ENCODE data around the gene PTPRN2. TPM values are rescaled to one million over a fixed set of nuclear protein-coding genes. Genes with fewer than 3 reads are reported as not detected.

The PTPRN2 gene
- total and polyA plus RNA-seq, 2 donors from 2014 or later = 4.8 to 6.2 TPM

- no peak for TF ChIP-seq CTCF (IDR thresholded peaks at IDR 0.05; ENCODE audit: borderline replicate concordance, extremely low read depth, insufficient read depth)
- H3K4me3 ChIP-seq (ENCODE audit: low read length in 3 of 3) = no peak overlapping the region
- no peak overlapping the region for H3K9ac ChIP-seq (ENCODE audit: low read length in 3 of 3)
- H3K27ac ChIP-seq (ENCODE audit: low read depth in 2 of 2, low read length in 2 of 2) = no peak overlapping the region
- no peaks in the 10 kb centered on the region for H3K27me3 ChIP-seq (ENCODE audit: control insufficient read depth, insufficient read depth, low read length)
- no peaks in the 10 kb centered on the region for H3K4me1 ChIP-seq (ENCODE audit: control insufficient read depth in 2 of 3, insufficient read depth in 2 of 3, low read depth in 1 of 3, low read length in 3 of 3)
- intact Hi-C loops (cut with DNase I) = no loop called here
- H3K9me3 ChIP-seq (ENCODE audit: control insufficient read depth in 2 of 3, insufficient read depth in 1 of 3, low read length in 3 of 3) = peaks cover 0 to 5% (median 2%) of the 10 kb centered on the region in 3 donors
- FAIRE-seq = no peak
- DNase-seq = no peak
- no peaks in the 10 kb centered on the region for H3K36me3 ChIP-seq (ENCODE audit: control insufficient read depth in 2 of 3, insufficient read depth in 3 of 3, low read length in 3 of 3)
Measured at GRCh38 chr7:157952841-157953645, 634.6 kb downstream of the PTPRN2 start.

- no peak overlapping the region for H3K4me3 ChIP-seq (ENCODE audit: low read length in 3 of 3)
- DNase-seq (no peak), FAIRE-seq (no peak)
- no peak overlapping the region for H3K9ac ChIP-seq (ENCODE audit: low read length in 3 of 3)
- no peak overlapping the region for H3K27ac ChIP-seq (ENCODE audit: low read depth in 2 of 2, low read length in 2 of 2)
- no peaks in the 10 kb centered on the region for H3K36me3 ChIP-seq (ENCODE audit: control insufficient read depth in 2 of 3, insufficient read depth in 3 of 3, low read length in 3 of 3)
- peaks cover 0 to 13% (median 3%) of the 10 kb centered on the region in 3 donors for H3K9me3 ChIP-seq (ENCODE audit: control insufficient read depth in 2 of 3, insufficient read depth in 1 of 3, low read length in 3 of 3)
- no peaks in the 10 kb centered on the region for H3K4me1 ChIP-seq (ENCODE audit: control insufficient read depth in 2 of 3, insufficient read depth in 2 of 3, low read depth in 1 of 3, low read length in 3 of 3)
- intact Hi-C loops (cut with DNase I) = no loop called here
- no peak for TF ChIP-seq CTCF (IDR thresholded peaks at IDR 0.05; ENCODE audit: borderline replicate concordance, extremely low read depth, insufficient read depth)
- no peaks in the 10 kb centered on the region for H3K27me3 ChIP-seq (ENCODE audit: control insufficient read depth, insufficient read depth, low read length)
Measured at GRCh38 chr7:157952050-157952667, 635.5 kb downstream of the PTPRN2 start.

DNA sequence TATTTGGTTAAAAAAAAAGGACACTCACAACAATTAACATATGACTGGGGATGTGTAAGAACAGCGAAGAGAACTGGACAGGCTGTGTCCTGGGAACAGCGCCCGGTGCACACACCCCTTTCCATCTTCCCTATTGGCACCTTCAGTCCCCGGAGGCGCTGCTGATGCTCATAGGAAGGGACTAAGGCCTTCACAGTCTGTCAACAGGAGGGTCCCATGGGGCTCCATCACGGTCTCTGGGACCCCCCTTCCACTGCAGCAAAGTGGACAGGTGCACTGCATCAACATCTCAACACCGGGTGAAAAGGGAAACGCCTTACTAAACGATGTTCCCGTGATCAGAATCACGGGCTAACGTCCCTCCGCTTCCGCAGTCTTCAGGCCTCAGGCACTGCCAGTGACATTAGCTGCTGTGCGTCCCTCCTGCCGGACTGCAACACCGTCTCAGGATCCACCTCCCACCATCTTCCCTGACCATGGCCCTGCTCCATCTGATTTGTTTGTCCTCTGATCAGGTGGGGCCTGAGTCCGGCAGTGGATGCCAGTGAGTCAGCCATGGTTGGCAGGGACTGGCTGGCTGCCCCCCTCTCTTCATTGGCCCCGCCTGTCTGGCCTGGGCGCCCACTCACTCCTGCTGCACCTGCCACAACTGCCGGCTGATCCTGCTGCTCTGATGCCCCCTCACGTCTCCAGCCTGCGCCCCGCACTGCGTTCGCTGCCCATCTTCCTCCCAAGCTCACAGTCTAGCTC, 636.1 kb downstream of the PTPRN2 start:
- no peak overlapping the region for H3K4me3 ChIP-seq (ENCODE audit: low read length in 3 of 3)
- H3K27ac ChIP-seq (ENCODE audit: low read depth in 2 of 2, low read length in 2 of 2) = no peak overlapping the region
- DNase-seq = no peak
- no peaks in the 10 kb centered on the region for H3K27me3 ChIP-seq (ENCODE audit: control insufficient read depth, insufficient read depth, low read length)
- no peak for TF ChIP-seq CTCF (IDR thresholded peaks at IDR 0.05; ENCODE audit: borderline replicate concordance, extremely low read depth, insufficient read depth)
- no peaks in the 10 kb centered on the region for H3K4me1 ChIP-seq (ENCODE audit: control insufficient read depth in 2 of 3, insufficient read depth in 2 of 3, low read depth in 1 of 3, low read length in 3 of 3)
- intact Hi-C loops (cut with DNase I) = no loop called here
- peaks cover 0 to 15% (median 3%) of the 10 kb centered on the region in 3 donors for H3K9me3 ChIP-seq (ENCODE audit: control insufficient read depth in 2 of 3, insufficient read depth in 1 of 3, low read length in 3 of 3)
- H3K9ac ChIP-seq (ENCODE audit: low read length in 3 of 3) = no peak overlapping the region
- H3K36me3 ChIP-seq (ENCODE audit: control insufficient read depth in 2 of 3, insufficient read depth in 3 of 3, low read length in 3 of 3) = no peaks in the 10 kb centered on the region
- no peak for FAIRE-seq

All from kidney (tissue), 14 donors.